Activated CD4-positive, alpha-beta memory T cell treated with anti-CD3 and anti-CD28 coated beads, Interleukin-2, amount 10 ng/mL, durations not matched to agents 7 days and 5 days (primary cell): Measurements from ENCODE around the gene SLC4A9. TPM values are rescaled to one million over a fixed set of nuclear protein-coding genes. Genes with fewer than 3 reads are reported as not detected.

Experiments used
- CTCF ChIA-PET: fragments of 350-600 bp; sonication (Branson Sonifier 250); formaldehyde crosslinking; loops from one replicate; lab custom pipeline; 2021; ENCODE audit warnings: antibody characterized with exemption, inconsistent platforms; lab: Charles Lee
- POLR2A ChIA-PET: fragments of 350-600 bp; sonication (Branson Sonifier 250); formaldehyde crosslinking; loops from one replicate; lab custom pipeline; 2021; ENCODE audit warnings: antibody characterized with exemption; lab: Charles Lee
- DNase-seq: peaks from one replicate; pipeline ENCODE4 v3.0.0-alpha.2; 2020
- H3K27ac Mint-ChIP-seq: one replicate; pipeline ENCODE4 v1.8.0; 2021; ENCODE audit warnings: mild to moderate bottlenecking, mixed read lengths
- H3K27me3 Mint-ChIP-seq: one replicate; pipeline ENCODE4 v1.8.0; 2021; ENCODE audit warnings: mixed read lengths
- H3K36me3 Mint-ChIP-seq: one replicate; pipeline ENCODE4 v1.8.0; 2021; ENCODE audit warnings: low read depth, mixed read lengths
- H3K4me1 Mint-ChIP-seq: one replicate; pipeline ENCODE4 v1.8.0; 2021; ENCODE audit warnings: mixed read lengths
- H3K4me3 Mint-ChIP-seq: one replicate; pipeline ENCODE4 v1.8.0; 2021; ENCODE audit warnings: mild to moderate bottlenecking, mixed read lengths
- H3K9me3 Mint-ChIP-seq: one replicate; pipeline ENCODE4 v1.8.0; 2021; ENCODE audit warnings: mixed read lengths
- total RNA-seq, 2 experiments: library from RNA; stranded (reverse); gene quantifications; one replicate each; pipeline ENCODE4 v1.2.3, GENCODE V29; 2021

Gene SLC4A9, protein sequence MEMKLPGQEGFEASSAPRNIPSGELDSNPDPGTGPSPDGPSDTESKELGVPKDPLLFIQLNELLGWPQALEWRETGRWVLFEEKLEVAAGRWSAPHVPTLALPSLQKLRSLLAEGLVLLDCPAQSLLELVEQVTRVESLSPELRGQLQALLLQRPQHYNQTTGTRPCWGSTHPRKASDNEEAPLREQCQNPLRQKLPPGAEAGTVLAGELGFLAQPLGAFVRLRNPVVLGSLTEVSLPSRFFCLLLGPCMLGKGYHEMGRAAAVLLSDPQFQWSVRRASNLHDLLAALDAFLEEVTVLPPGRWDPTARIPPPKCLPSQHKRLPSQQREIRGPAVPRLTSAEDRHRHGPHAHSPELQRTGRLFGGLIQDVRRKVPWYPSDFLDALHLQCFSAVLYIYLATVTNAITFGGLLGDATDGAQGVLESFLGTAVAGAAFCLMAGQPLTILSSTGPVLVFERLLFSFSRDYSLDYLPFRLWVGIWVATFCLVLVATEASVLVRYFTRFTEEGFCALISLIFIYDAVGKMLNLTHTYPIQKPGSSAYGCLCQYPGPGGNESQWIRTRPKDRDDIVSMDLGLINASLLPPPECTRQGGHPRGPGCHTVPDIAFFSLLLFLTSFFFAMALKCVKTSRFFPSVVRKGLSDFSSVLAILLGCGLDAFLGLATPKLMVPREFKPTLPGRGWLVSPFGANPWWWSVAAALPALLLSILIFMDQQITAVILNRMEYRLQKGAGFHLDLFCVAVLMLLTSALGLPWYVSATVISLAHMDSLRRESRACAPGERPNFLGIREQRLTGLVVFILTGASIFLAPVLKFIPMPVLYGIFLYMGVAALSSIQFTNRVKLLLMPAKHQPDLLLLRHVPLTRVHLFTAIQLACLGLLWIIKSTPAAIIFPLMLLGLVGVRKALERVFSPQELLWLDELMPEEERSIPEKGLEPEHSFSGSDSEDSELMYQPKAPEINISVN
- under 1 TPM; 0.43 to 0.78 TPM for total RNA-seq

- ChIA-PET POLR2A (interaction anchor here (0.8 kb wide), 1 partner anchor 360 kb away, joined by 3 read pairs; no protein-coding TSS in a partner anchor), CTCF (interaction anchor here (0.7 to 3.7 kb wide), 5 partner anchors 8 to 360 kb away, joined by 4 to 69 read pairs (median 11); no protein-coding TSS in a partner anchor)
- no peak within 1 kb of the TSS for H3K27ac Mint-ChIP-seq
- H3K9me3 Mint-ChIP-seq, result no peaks in the 10 kb centered on the region
- no peak within 1 kb of the TSS for H3K4me3 Mint-ChIP-seq
- H3K36me3 Mint-ChIP-seq, result no peaks in the 10 kb centered on the region
- DNase-seq, result no peak
- peaks cover 5% of the 10 kb centered on the region for H3K27me3 Mint-ChIP-seq
- peaks cover 32% of the 10 kb centered on the region for H3K4me1 Mint-ChIP-seq
These were observed at the start of gene SLC4A9 for GRCh38 chr5:140360101-140360500. Gene SLC4A9 (plus strand): TSS chr5:140360194. CDS start chr5:140360237, 43 bp downstream.

GRCh38 chr5:140310434-140310833 is 49.6 kb upstream of the SLC4A9 start:
- H3K9me3 Mint-ChIP-seq, result no peaks in the 10 kb centered on the region
- H3K27ac Mint-ChIP-seq, result no peak overlapping the region
- no peak overlapping the region for H3K4me3 Mint-ChIP-seq
- ChIA-PET CTCF (interaction anchor here (1.1 kb wide), 1 partner anchor 76 kb away, joined by 3 read pairs; no protein-coding TSS in a partner anchor), POLR2A (interaction anchor here (1.0 kb wide), 1 partner anchor 8 kb away, joined by 5 read pairs; the partner anchor contains the start of gene PFDN1)
- peaks cover 27% of the 10 kb centered on the region for H3K27me3 Mint-ChIP-seq
- no peaks in the 10 kb centered on the region for H3K36me3 Mint-ChIP-seq
- H3K4me1 Mint-ChIP-seq, result peaks cover 11% of the 10 kb centered on the region
- no peak for DNase-seq

GRCh38 chr5:140311011-140311467 is 49.0 kb upstream of the SLC4A9 start:
- POLR2A ChIA-PET, result interaction anchor here (1.0 kb wide), 1 partner anchor 9 kb away, joined by 5 read pairs; the partner anchor contains the start of gene PFDN1
- peaks cover 26% of the 10 kb centered on the region for H3K27me3 Mint-ChIP-seq
- H3K36me3 Mint-ChIP-seq, result no peaks in the 10 kb centered on the region
- no peak overlapping the region for H3K4me3 Mint-ChIP-seq
- H3K4me1 Mint-ChIP-seq, result peaks cover 11% of the 10 kb centered on the region
- CTCF ChIA-PET, result interaction anchor here (1.0 to 1.1 kb wide), 2 partner anchors 40 to 77 kb away, joined by 3 read pairs; no protein-coding TSS in a partner anchor
- no peaks in the 10 kb centered on the region for H3K9me3 Mint-ChIP-seq
- no peak overlapping the region for H3K27ac Mint-ChIP-seq
- DNase-seq, result no peak

GRCh38 chr5:140312067-140312790 is 47.8 kb upstream of the SLC4A9 start:
- Mint-ChIP-seq H3K9me3 (no peaks in the 10 kb centered on the region), H3K36me3 (no peaks in the 10 kb centered on the region), H3K4me1 (peaks cover 13% of the 10 kb centered on the region), H3K4me3 (no peak overlapping the region), H3K27ac (no peak overlapping the region), H3K27me3 (peaks cover 21% of the 10 kb centered on the region)
- no peak for DNase-seq
- POLR2A ChIA-PET, result interaction anchor here (1.1 kb wide), 1 partner anchor 9 kb away, joined by 3 read pairs; the partner anchor contains the start of gene PFDN1
- CTCF ChIA-PET, result no interaction called here

DNA sequence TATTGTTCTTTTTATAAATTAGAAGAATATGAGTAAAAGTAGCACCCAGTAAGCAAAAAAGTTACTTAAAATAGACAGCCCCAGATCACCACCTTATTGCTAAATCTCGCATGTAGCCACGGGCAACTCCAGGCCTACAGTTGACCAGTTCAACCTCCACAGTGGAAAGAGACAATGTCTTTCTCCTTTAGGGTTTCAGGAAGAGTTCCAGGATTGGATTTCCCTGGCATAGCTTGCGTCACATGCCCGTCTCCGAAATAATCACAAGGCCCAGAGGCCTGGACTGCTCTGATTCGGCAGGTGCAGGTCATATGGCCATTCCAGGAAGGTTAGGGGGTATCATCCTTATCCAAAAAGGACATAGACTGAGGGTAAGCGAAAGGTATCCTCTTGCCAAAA is 47.2 kb upstream of the SLC4A9 start:
- Mint-ChIP-seq H3K27me3 (peaks cover 21% of the 10 kb centered on the region), H3K4me3 (no peak overlapping the region), H3K4me1 (peaks cover 13% of the 10 kb centered on the region), H3K27ac (no peak overlapping the region), H3K36me3 (no peaks in the 10 kb centered on the region), H3K9me3 (no peaks in the 10 kb centered on the region)
- no peak for DNase-seq
- CTCF ChIA-PET, result no interaction called here
- POLR2A ChIA-PET, result interaction anchor here (1.1 kb wide), 1 partner anchor 10 kb away, joined by 3 read pairs; the partner anchor contains the start of gene PFDN1

GRCh38 chr5:140317859-140318258 is 42.1 kb upstream of the SLC4A9 start:
- no peak overlapping the region for H3K4me3 Mint-ChIP-seq

DNA sequence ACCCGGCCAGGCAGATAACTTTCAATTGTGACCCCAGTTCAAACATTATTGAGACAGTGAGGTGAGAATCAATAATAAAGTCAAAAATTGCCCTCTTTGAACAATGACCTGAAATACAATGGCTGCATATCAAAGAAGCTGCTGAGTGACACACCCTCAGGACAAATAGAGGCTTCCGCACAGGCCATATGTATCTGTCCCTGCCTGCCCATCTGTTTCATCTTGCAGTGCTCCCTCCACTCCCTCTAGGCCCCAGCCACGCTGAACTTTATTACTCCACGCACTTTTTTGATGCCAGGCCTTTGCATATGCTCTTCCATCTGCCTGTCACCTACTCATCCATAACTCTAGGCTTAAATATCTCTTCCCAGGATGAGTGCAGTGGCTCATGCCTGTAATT is 41.2 kb upstream of the SLC4A9 start:
- ChIA-PET CTCF (no interaction called here), POLR2A (no interaction called here)
- Mint-ChIP-seq H3K36me3 (peaks cover 4% of the 10 kb centered on the region), H3K4me3 (no peak overlapping the region), H3K9me3 (no peaks in the 10 kb centered on the region), H3K4me1 (peaks cover 2% of the 10 kb centered on the region), H3K27ac (no peak overlapping the region), H3K27me3 (no peaks in the 10 kb centered on the region)
- DNase-seq, result no peak

More at GRCh38 chr5:140317859-140318258, 42.1 kb upstream of the SLC4A9 start:
- H3K36me3 Mint-ChIP-seq, result peaks cover 4% of the 10 kb centered on the region
- H3K9me3 Mint-ChIP-seq, result no peaks in the 10 kb centered on the region
- no peak overlapping the region for H3K27ac Mint-ChIP-seq
- H3K4me1 Mint-ChIP-seq, result peaks cover 2% of the 10 kb centered on the region
- H3K27me3 Mint-ChIP-seq, result peaks cover under 1% of the 10 kb centered on the region
- no peak for DNase-seq
- ChIA-PET CTCF (interaction anchor here (0.6 to 1.1 kb wide), 2 partner anchors 29 to 102 kb away, joined by 4 read pairs; partner anchors contain the start of gene HBEGF), POLR2A (interaction anchor here (0.8 kb wide), 1 partner anchor 15 kb away, joined by 3 read pairs; the partner anchor contains the start of gene PFDN1)

DNA sequence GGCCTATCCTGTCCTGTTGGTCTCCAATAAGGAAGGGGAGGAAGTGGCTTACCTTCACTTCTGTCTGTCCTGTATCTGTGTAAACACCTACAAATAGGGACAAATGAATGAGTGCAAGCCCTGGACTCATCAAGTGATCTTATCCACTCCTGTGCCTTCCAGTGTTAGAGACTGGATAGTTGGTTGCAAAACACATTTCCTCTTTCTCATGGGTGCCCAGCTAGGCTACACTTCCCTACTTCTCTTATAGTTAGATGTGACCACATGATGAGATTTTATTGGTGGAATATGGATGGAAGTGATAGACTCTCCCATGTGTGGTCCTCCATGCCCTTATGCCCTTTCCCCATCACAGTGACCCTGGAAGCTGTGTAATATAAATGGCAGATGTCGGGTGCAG is 40.2 kb upstream of the SLC4A9 start:
- peaks cover 4% of the 10 kb centered on the region for H3K36me3 Mint-ChIP-seq
- H3K27me3 Mint-ChIP-seq, result no peaks in the 10 kb centered on the region
- CTCF ChIA-PET, result interaction anchor here (0.7 to 3.5 kb wide), 3 partner anchors 10 to 75 kb away, joined by 3 to 11 read pairs (median 3); no protein-coding TSS in a partner anchor
- no peak for DNase-seq
- POLR2A ChIA-PET, result no interaction called here
- no peaks in the 10 kb centered on the region for H3K9me3 Mint-ChIP-seq
- no peak overlapping the region for H3K27ac Mint-ChIP-seq
- peaks cover 2% of the 10 kb centered on the region for H3K4me1 Mint-ChIP-seq
- no peak overlapping the region for H3K4me3 Mint-ChIP-seq

DNA sequence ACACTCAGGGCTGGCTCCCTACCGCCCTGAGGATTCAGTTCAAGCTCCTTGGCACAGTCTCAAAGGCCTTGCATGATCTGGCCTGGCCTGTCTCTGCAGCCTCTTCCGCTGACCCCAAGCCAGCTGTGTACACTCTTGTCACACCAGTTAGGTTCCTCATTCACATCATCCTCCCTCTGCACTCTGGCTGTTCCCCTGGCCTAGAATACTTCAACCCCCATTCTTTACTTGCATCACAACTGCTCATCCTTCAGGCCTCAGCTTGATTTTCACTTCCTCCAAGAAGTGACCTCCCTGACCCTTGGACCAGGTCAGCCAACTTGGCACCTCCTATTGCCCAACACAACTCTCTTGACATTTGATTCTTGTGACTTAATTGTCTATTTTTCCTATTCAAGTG is 38.2 kb upstream of the SLC4A9 start:
- POLR2A ChIA-PET, result no interaction called here
- Mint-ChIP-seq H3K27ac (no peak overlapping the region), H3K4me1 (peaks cover under 1% of the 10 kb centered on the region), H3K4me3 (no peak overlapping the region), H3K36me3 (peaks cover 4% of the 10 kb centered on the region), H3K27me3 (peaks cover 5% of the 10 kb centered on the region), H3K9me3 (no peaks in the 10 kb centered on the region)
- CTCF ChIA-PET, result interaction anchor here (1.5 to 3.5 kb wide), 2 partner anchors 30 to 77 kb away, joined by 4 to 11 read pairs; no protein-coding TSS in a partner anchor
- no peak for DNase-seq

DNA sequence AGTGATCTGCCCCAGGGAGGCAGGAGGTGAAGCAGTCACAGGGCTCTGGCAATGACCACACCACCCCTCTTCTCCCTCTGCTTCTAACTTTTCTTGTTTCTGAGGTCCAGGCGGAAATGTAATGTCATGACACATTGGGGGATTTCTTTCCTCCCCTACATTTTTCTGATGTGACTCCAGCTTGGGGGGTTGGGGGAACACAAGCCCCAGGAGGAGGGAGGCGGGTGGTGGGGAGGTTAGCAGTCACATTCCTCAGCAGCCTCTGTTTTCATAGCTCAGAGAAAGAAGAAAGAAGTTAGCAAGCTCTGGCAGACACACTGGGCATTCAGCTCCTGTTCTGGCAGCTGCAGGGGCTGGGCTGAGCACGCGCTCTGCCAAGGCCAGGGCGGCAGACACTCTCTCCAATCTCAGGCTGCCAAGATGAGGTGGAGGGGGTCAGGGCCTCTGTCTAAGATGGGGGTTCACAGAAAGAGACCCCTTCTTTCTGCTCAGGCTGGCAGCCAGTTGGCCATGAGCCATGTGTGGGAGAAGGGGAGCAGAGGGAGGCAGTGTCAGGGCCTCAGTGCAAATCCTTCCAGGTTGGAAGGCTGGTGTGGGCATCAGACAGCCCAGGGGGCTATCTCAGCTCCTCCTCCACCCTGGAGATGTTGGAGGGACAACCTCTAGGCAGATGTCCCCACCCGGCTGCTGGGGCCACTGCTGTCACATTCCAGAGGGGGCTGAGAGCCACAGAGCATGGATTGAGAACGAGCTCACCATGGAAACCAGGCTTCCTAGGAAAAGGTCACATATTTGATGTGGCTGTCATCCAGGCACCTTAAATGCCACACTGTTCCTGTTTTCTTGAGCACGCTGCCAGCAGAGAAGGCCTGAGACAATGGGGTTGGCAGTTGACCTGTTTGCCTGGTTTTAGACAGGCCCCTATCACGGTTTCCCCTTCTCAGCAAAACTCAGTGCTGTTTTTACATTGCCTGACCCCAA is 37.0 kb upstream of the SLC4A9 start:
- CTCF ChIA-PET, result interaction anchor here (0.6 to 3.5 kb wide), 2 partner anchors 13 to 29 kb away, joined by 3 to 11 read pairs; no protein-coding TSS in a partner anchor
- Mint-ChIP-seq H3K4me3 (no peak overlapping the region), H3K27ac (no peak overlapping the region), H3K4me1 (no peaks in the 10 kb centered on the region), H3K27me3 (peaks cover 5% of the 10 kb centered on the region), H3K9me3 (no peaks in the 10 kb centered on the region), H3K36me3 (peaks cover 4% of the 10 kb centered on the region)
- DNase-seq, result no peak
- POLR2A ChIA-PET, result no interaction called here
